K562 (cell line): ENCODE data around the gene PLA1A. TPM values are rescaled to one million over a fixed set of nuclear protein-coding genes. Genes with fewer than 3 reads are reported as not detected.
A peak's percentile ranks its signal among the peaks of the same experiment; 100 is the strongest.

ENCODE experiments used
- CBFA2T3 ChIP-seq: fragments of 450-650 bp; IDR thresholded peaks from 2 replicates; pipeline ENCODE4 v1.6.1; 2017
- CCNT2 ChIP-seq: IDR thresholded peaks from 2 replicates; pipeline ENCODE4 v1.6.1; 2011; ENCODE audit warnings: borderline replicate concordance, low read depth, mild to moderate bottlenecking, moderate library complexity, mixed read lengths, low read length; ENCODE audit not compliant: insufficient read length; ENCODE audit errors: extremely low read depth
- CHD1 ChIP-seq: fragments of 200-600 bp; sonication (generic); IDR thresholded peaks from one replicate; pipeline ENCODE4 v1.6.1; 2012; ENCODE audit warnings: mild to moderate bottlenecking, moderate library complexity, low read length, inconsistent platforms
- CXXC5 ChIP-seq: fragments of 250-450 bp; sonication (Bioruptor Pico); IDR thresholded peaks from 2 replicates; pipeline ENCODE4 v1.8.0; 2022; ENCODE audit warnings: inconsistent platforms, mild to moderate bottlenecking, moderate library complexity
- E2F6 ChIP-seq, 2 experiments: IDR thresholded peaks; 2 replicates each; pipeline ENCODE4 v1.6.1; 2011; ENCODE audit warnings: borderline replicate concordance in 1 of 2, control low read depth in 1 of 2, low read depth in 1 of 2, low read length in 1 of 2, mild to moderate bottlenecking in 1 of 2, mixed read lengths in 1 of 2, moderate library complexity in 1 of 2; ENCODE audit not compliant: insufficient read depth in 1 of 2, insufficient read length in 1 of 2, poor library complexity in 1 of 2, severe bottlenecking in 1 of 2; ENCODE audit errors: extremely low read depth in 1 of 2
- ETV1 ChIP-seq: fragments of 450-650 bp; conservative IDR thresholded peaks from 2 replicates; pipeline ENCODE4 v1.6.1; 2016; ENCODE audit warnings: missing genetic modification characterization, control low read depth, low read depth, missing compliant biosample characterization
- L3MBTL2 ChIP-seq: fragments of 450-650 bp; IDR thresholded peaks from 2 replicates; pipeline ENCODE4 v1.6.1; 2016; ENCODE audit warnings: mild to moderate bottlenecking, moderate library complexity
- MTA3 ChIP-seq: fragments of 450-650 bp; formaldehyde crosslinking; IDR thresholded peaks from 2 replicates; pipeline ENCODE4 v1.6.1; 2017; ENCODE audit warnings: mild to moderate bottlenecking, borderline replicate concordance
- NR2C2 ChIP-seq, 2 experiments: fragments of 200-800 bp in 1 of 2; sonication (Bioruptor generic) in 1 of 2; sonication (generic) in 1 of 2; formaldehyde crosslinking in 1 of 2; IDR thresholded peaks; 2 replicates each; pipeline versions ENCODE4 v1.6.1 to v1.8.0; 2016 to 2022; ENCODE audit warnings: mild to moderate bottlenecking in 1 of 2, missing compliant biosample characterization in 1 of 2, missing genetic modification characterization in 1 of 2, missing genetic modification reagents in 1 of 2
- POLR2A ChIP-seq: fragments of 450-650 bp; conservative IDR thresholded peaks from 2 replicates; pipeline ENCODE4 v1.6.1; 2016
- POLR2AphosphoS5 ChIP-seq: IDR thresholded peaks from 2 replicates; pipeline ENCODE4 v1.6.1; 2011; ENCODE audit warnings: mild to moderate bottlenecking, low read depth, low read length, moderate library complexity; ENCODE audit not compliant: control insufficient read depth, insufficient read depth
- STAT6 ChIP-seq: sonication (generic); formaldehyde crosslinking; IDR thresholded peaks from 2 replicates; pipeline ENCODE4 v1.8.1; 2023; ENCODE audit warnings: mild to moderate bottlenecking, missing genetic modification reagents
- TAF15 ChIP-seq: fragments of 200-400 bp; formaldehyde crosslinking; IDR thresholded peaks from 2 replicates; pipeline ENCODE4 v1.6.1; 2017; ENCODE audit warnings: mild to moderate bottlenecking, low read depth, low read length, moderate library complexity
- TFAP4 ChIP-seq: sonication (generic); formaldehyde crosslinking; IDR thresholded peaks from 2 replicates; pipeline ENCODE4 v1.8.0; 2022; ENCODE audit warnings: missing genetic modification reagents, mild to moderate bottlenecking, moderate library complexity, borderline replicate concordance
- ZBTB17 ChIP-seq: fragments of 450-650 bp; formaldehyde crosslinking; IDR thresholded peaks from 2 replicates; pipeline ENCODE4 v1.4.0; 2020; ENCODE audit warnings: mild to moderate bottlenecking
- ZFP36 ChIP-seq: fragments of 150-350 bp; IDR thresholded peaks from 2 replicates; pipeline ENCODE4 v1.6.1; 2018; ENCODE audit warnings: low read length, low read depth; ENCODE audit not compliant: partially characterized antibody
- ZFX ChIP-seq: sonication (generic); formaldehyde crosslinking; IDR thresholded peaks from 2 replicates; pipeline ENCODE4 v1.8.0; 2022; ENCODE audit warnings: mild to moderate bottlenecking, missing genetic modification reagents, moderate library complexity
- ZNF639 ChIP-seq, 2 experiments: fragments of 200-800 bp in 1 of 2; sonication (Bioruptor generic) in 1 of 2; sonication (generic) in 1 of 2; formaldehyde crosslinking in 1 of 2; IDR thresholded peaks in 1 of 2; conservative IDR thresholded peaks in 1 of 2; 2 replicates each; pipeline versions ENCODE4 v1.5.0 to v1.6.1; 2016 to 2020; ENCODE audit warnings: missing compliant biosample characterization in 1 of 2, missing genetic modification characterization in 1 of 2, missing genetic modification reagents in 1 of 2
- polyA plus RNA-seq, 8 experiments: library from polyadenylated mRNA; depleted of rRNA in 4 of 8; stranded (reverse) in 5 of 8; unstranded in 3 of 8; fragments of >200 nt; fragmentation: Nextera tagmentation in 2 of 8; fragmentation: Illumina TruSeq in 1 of 8; extraction: Ambion mirVana in 2 of 8; extraction: Trizol in 1 of 8; gene quantifications; 2 replicates each; pipeline versions ENCODE4 v1.2.1 to v1.2.3, GENCODE V29; 2011 to 2014; ENCODE audit warnings: inconsistent platforms in 1 of 8, missing spikeins in 1 of 8
- total RNA-seq, 7 experiments: library from RNA; depleted of rRNA in 6 of 7; stranded (reverse); fragments of >200 nt in 6 of 7; fragmentation: Illumina TruSeq in 2 of 7; extraction: Trizol in 2 of 7; gene quantifications; 2 replicates each; pipeline versions ENCODE4 v1.2.1 to v1.2.3, GENCODE V29; 2011 to 2021; ENCODE audit warnings: low replicate concordance in 1 of 7

PLA1A gene
- total and polyA plus RNA-seq, 9 of the 15 experiments (the other 6 are each of a cell fraction or from before 2014, with no cell fraction given) = not detected

- peak; percentile 23; the same call in 1 of the 2 replicates for TF ChIP-seq TFAP4 (CRISPR knock-in tag)
- 0 out of 2 replicates have a peak, but pooled peaks have one; percentile 13 for TF ChIP-seq ETV1 (tag)
- TF ChIP-seq ZFX = peak; percentile 72
- 0 out of 2 replicates have a peak, but pooled peaks have one; percentile 21 for TF ChIP-seq POLR2AphosphoS5
- peak; percentile 72 for TF ChIP-seq CCNT2
- TF ChIP-seq ZFP36 = no peak
- TF ChIP-seq ZNF639 (CRISPR knock-in tag; conservative IDR thresholded peaks at IDR 0.05 in 1 of 2, IDR thresholded peaks at IDR 0.05 in 1 of 2) = peak in 1 of 2 experiments; percentile 75; a peak in 1 of 4 replicates
- 0 out of 2 replicates have a peak, but pooled peaks have one; percentile 38 for TF ChIP-seq MTA3
- TF ChIP-seq TAF15 = no peak
- peak; percentile 48; the same call in 1 of the 2 replicates for TF ChIP-seq L3MBTL2
- TF ChIP-seq POLR2A = peak; percentile 46
- peak; percentile 63 for TF ChIP-seq CXXC5 (CRISPR knock-in tag)
- no peak for TF ChIP-seq ZBTB17
- peak; percentile 30; the same call in 1 of the 2 replicates for TF ChIP-seq CBFA2T3
- no peak for TF ChIP-seq NR2C2 (CRISPR knock-in tag; IDR thresholded peaks at IDR 0.05)
- TF ChIP-seq NR2C2 (tag; IDR thresholded peaks at IDR 0.05) = 0 out of 2 replicates have a peak, but pooled peaks have one; percentile 31
- TF ChIP-seq CHD1 = no peak
- peak in 1 of 2 experiments; percentile 61 for TF ChIP-seq E2F6 (IDR thresholded peaks at IDR 0.05; ENCODE audit: borderline replicate concordance in 1 of 2, extremely low read depth in 1 of 2, insufficient read depth in 1 of 2, insufficient read length in 1 of 2, low read depth in 1 of 2, low read length in 1 of 2, poor library complexity in 1 of 2, severe bottlenecking in 1 of 2)
- no peak for TF ChIP-seq STAT6 (CRISPR knock-in tag)
Observed at GRCh38 chr3:119579366-119580066, 18.2 kb upstream of the PLA1A start, which contains the start of gene ADPRH (continued).
